A673 (cell line): ENCODE measurements around the gene RUFY2. TPM values are rescaled to one million over a fixed set of nuclear protein-coding genes. Genes with fewer than 3 reads are reported as not detected.

Experiments used
- BruUV-seq: library from RNA; stranded (reverse); fragments of 400-500 nt; replicated peaks from 2 replicates; lab custom pipeline; 2021; lab: Mats Ljungman, UMichigan
- CTCF ChIA-PET: fragments of 300-600 bp; sonication (Branson Sonifier 250); formaldehyde crosslinking; loops from one replicate; lab custom pipeline; 2022; ENCODE audit warnings: antibody characterized with exemption; lab: Charles Lee
- POLR2A ChIA-PET: fragments of 300-600 bp; sonication (Branson Sonifier 250); formaldehyde crosslinking; loops from one replicate; lab custom pipeline; 2022; ENCODE audit warnings: antibody characterized with exemption; ENCODE audit not compliant: low non-redundant PET; lab: Charles Lee
- DNase-seq: peaks from one replicate; pipeline ENCODE4 v3.0.0-alpha.2; 2015; ENCODE audit warnings: low spot score
- H3K27ac ChIP-seq: fragments of 200-600 bp; sonication (generic); 2 replicates; pipeline ENCODE4 v1.5.1; 2016; ENCODE audit warnings: mixed run types, low read depth, mild to moderate bottlenecking, mixed read lengths, antibody characterized with exemption, low read length; ENCODE audit not compliant: poor library complexity, severe bottlenecking
- H3K27me3 ChIP-seq: fragments of 200-600 bp; sonication (generic); replicated peaks from 2 replicates; pipeline ENCODE4 v1.6.1; 2017; ENCODE audit warnings: mixed run types, low read depth, mild to moderate bottlenecking, mixed read lengths, antibody characterized with exemption, low read length; ENCODE audit not compliant: insufficient read depth, poor library complexity
- H3K36me3 ChIP-seq: fragments of 200-600 bp; sonication (generic); 2 replicates; pipeline ENCODE4 v1.6.1; 2016; ENCODE audit warnings: mixed run types, mild to moderate bottlenecking, mixed read lengths, antibody characterized with exemption, low read length; ENCODE audit not compliant: insufficient read depth, poor library complexity, severe bottlenecking
- H3K4me1 ChIP-seq: fragments of 200-600 bp; sonication (generic); 2 replicates; pipeline ENCODE4 v1.6.1; 2017; ENCODE audit warnings: mixed run types, mild to moderate bottlenecking, mixed read lengths, antibody characterized with exemption, low read length; ENCODE audit not compliant: insufficient read depth, poor library complexity, severe bottlenecking
- H3K4me3 ChIP-seq: fragments of 200-600 bp; sonication (generic); 2 replicates; pipeline ENCODE4 v1.5.1; 2016; ENCODE audit warnings: low read depth, mixed run types, mild to moderate bottlenecking, mixed read lengths, low read length; ENCODE audit not compliant: poor library complexity, severe bottlenecking
- H3K9me3 ChIP-seq: fragments of 200-600 bp; sonication (generic); 2 replicates; pipeline ENCODE4 v1.6.1; 2016; ENCODE audit warnings: mixed run types, low read depth, mild to moderate bottlenecking, mixed read lengths, antibody characterized with exemption, low read length; ENCODE audit not compliant: poor library complexity, severe bottlenecking
- CTCF ChIP-seq: fragments of 300-800, 200-600 bp; sonication (generic); conservative IDR thresholded peaks from 2 replicates; pipeline ENCODE4 v1.5.1; 2017; ENCODE audit warnings: low read depth, mild to moderate bottlenecking, antibody characterized with exemption, low read length, moderate library complexity, mixed read lengths
- EZH2 ChIP-seq: fragments of 200-600 bp; sonication (generic); IDR thresholded peaks from 2 replicates; pipeline ENCODE4 v1.6.1; 2017; ENCODE audit warnings: borderline replicate concordance, low read depth, mild to moderate bottlenecking, mixed read lengths, antibody characterized with exemption, low read length; ENCODE audit not compliant: poor library complexity, severe bottlenecking
- intact Hi-C: fragments of 100-400 bp; cut with micrococcal nuclease; formaldehyde crosslinking; loops from one replicate; pipeline ENCODE4 v1.10.0; 2022; ENCODE audit not compliant: unreplicated experiment
- total RNA-seq: library from RNA; stranded (reverse); gene quantifications from 2 replicates; pipeline ENCODE4 v1.2.3, GENCODE V29; 2021

Gene RUFY2
- total RNA-seq, 1 experiment from 2014 or later = 25.8 TPM

- Histone ChIP-seq H3K36me3 (peaks cover 32% of the 10 kb centered on the region), H3K4me3 (no peak overlapping the region), H3K27ac (no peak overlapping the region), H3K4me1 (no peaks in the 10 kb centered on the region), H3K9me3 (no peaks in the 10 kb centered on the region), H3K27me3 (no peaks in the 10 kb centered on the region)
- no peak for TF ChIP-seq EZH2
- no peak for TF ChIP-seq CTCF
- POLR2A ChIA-PET = no interaction called here
- intact Hi-C loops = no loop called here
- no peak for DNase-seq
- CTCF ChIA-PET = no interaction called here
- BruUV-seq = no TSS peak
These were observed 40.0 kb downstream of the RUFY2 start for GRCh38 chr10:68367121-68367520.

GRCh38 chr10:68366600-68366999, 40.5 kb downstream of the RUFY2 start:
- no peak for DNase-seq
- peaks cover 28% of the 10 kb centered on the region for H3K36me3 ChIP-seq
- BruUV-seq = no TSS peak
- no peak overlapping the region for H3K27ac ChIP-seq
- H3K27me3 ChIP-seq = no peaks in the 10 kb centered on the region
- no peak for TF ChIP-seq EZH2
- TF ChIP-seq CTCF = no peak
- no peaks in the 10 kb centered on the region for H3K4me1 ChIP-seq
- POLR2A ChIA-PET = no interaction called here
- H3K4me3 ChIP-seq = no peak overlapping the region
- no peaks in the 10 kb centered on the region for H3K9me3 ChIP-seq
- intact Hi-C loops = no loop called here
- CTCF ChIA-PET = no interaction called here

- no peaks in the 10 kb centered on the region for H3K9me3 ChIP-seq
- TF ChIP-seq CTCF (no peak), EZH2 (no peak)
- H3K36me3 ChIP-seq = peaks cover 26% of the 10 kb centered on the region
- POLR2A ChIA-PET = no interaction called here
- BruUV-seq = no TSS peak
- no peak overlapping the region for H3K27ac ChIP-seq
- H3K4me1 ChIP-seq = no peaks in the 10 kb centered on the region
- H3K4me3 ChIP-seq = no peak overlapping the region
- CTCF ChIA-PET = no interaction called here
- H3K27me3 ChIP-seq = no peaks in the 10 kb centered on the region
- intact Hi-C loops = no loop called here
- DNase-seq = no peak
These were observed 41.5 kb downstream of the RUFY2 start for GRCh38 chr10:68365611-68366010.
